ENCODE results near the gene ASPHD2. TPM values are rescaled to one million over a fixed set of nuclear protein-coding genes. Genes with fewer than 3 reads are reported as not detected.
A peak's percentile ranks its signal among the peaks of the same experiment; 100 is the strongest.

Gene ASPHD2
- total RNA-seq, 1 donor from 2014 or later, result 7.3 TPM

DNA sequence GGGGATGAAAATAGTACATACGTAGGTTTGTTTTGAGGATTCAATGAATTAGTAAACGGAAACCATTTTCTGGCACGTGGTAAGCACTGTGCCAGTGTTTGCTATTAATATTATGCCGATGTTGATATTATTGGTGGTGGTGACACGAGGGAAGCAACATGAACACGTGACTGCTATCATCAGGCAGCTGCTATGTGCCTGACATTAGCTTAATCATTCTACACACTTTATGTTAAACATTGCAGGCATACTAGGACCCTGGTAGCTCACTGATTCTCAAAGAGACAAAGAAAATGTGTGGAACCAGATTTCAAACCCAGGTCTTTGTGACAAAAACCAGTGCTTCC lies 55.3 kb downstream of the ASPHD2 start:
- peak overlapping the region; percentile 94 for H3K4me3 ChIP-seq (ENCODE audit: low read depth, low read length)
- TF ChIP-seq CTCF (conservative IDR thresholded peaks at IDR 0.05; ENCODE audit: low read depth, low read length), result no peak
- DNase-seq (ENCODE audit: low read depth), result no peak

DNA sequence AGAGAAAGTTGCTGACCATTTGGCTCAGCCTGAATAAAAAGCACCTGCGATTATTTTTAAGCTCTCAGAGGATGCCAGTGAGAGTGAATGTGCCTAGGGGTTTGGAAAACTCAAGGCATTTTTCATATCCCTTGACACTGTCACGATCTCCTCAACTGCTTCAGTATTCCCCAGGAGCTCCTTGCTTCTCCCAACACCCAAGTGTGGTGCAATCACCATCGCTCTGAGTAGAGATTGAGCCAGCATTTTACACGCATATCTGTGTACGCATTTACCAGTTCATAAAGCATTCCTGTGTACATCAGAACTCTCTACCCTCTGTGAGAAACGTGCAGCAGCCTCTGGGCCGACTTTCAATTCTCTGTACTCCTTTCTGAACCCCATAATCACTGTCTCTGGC lies 56.0 kb downstream of the ASPHD2 start:
- DNase-seq (ENCODE audit: low read depth), result no peak
- TF ChIP-seq CTCF (conservative IDR thresholded peaks at IDR 0.05; ENCODE audit: low read depth, low read length), result no peak
- H3K4me3 ChIP-seq (ENCODE audit: low read depth, low read length), result peak overlapping the region; percentile 94

- no peak overlapping the region for H3K4me3 ChIP-seq (ENCODE audit: low read depth, low read length)
- no peak for TF ChIP-seq CTCF (conservative IDR thresholded peaks at IDR 0.05; ENCODE audit: low read depth, low read length)
- DNase-seq (ENCODE audit: low read depth), result no peak
Measured at GRCh38 chr22:26485806-26486390, 56.8 kb downstream of the ASPHD2 start.

GRCh38 chr22:26486394-26486793 lies 57.3 kb downstream of the ASPHD2 start:
- TF ChIP-seq CTCF (conservative IDR thresholded peaks at IDR 0.05; ENCODE audit: low read depth, low read length), result no peak
- DNase-seq (ENCODE audit: low read depth), result no peak
- no peak overlapping the region for H3K4me3 ChIP-seq (ENCODE audit: low read depth, low read length)

- TF ChIP-seq CTCF (conservative IDR thresholded peaks at IDR 0.05; ENCODE audit: low read depth, low read length), result no peak
- DNase-seq (ENCODE audit: low read depth), result no peak
Measured at GRCh38 chr22:26487996-26488395, 58.9 kb downstream of the ASPHD2 start.

DNA sequence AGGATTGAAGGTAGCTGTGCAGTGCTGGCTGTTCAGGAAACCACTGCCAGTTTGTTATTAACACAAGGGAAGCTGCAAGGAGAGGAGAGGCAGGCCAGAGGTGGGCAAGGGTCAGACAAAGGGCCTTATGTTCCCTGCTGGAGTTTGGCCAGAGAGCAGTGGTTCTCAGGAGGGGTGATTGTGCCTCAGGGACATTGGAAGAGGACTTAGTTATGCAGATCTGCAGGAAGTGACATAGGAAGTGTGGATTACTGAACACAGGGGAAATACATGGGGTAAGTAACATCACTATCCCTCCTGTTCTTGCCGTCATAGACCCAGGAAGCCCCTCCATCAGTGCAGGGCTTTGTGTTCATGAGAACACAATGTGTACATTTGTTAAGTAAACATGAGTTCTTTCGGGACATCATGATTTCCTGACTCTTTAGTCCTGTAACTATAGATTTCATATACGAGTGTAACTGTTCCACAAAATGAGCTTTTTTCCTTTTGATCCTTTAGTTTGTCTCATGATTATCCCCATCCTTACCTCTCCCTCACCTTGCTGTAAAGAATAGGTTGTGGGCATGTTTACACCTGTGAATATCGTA lies 60.5 kb downstream of the ASPHD2 start:
- no peak overlapping the region for H3K4me3 ChIP-seq (ENCODE audit: low read depth, low read length)
- no peak for DNase-seq (ENCODE audit: low read depth)
- no peak for TF ChIP-seq CTCF (conservative IDR thresholded peaks at IDR 0.05; ENCODE audit: low read depth, low read length)

More at GRCh38 chr22:26487996-26488395, 58.9 kb downstream of the ASPHD2 start:
- no peak overlapping the region for H3K4me3 ChIP-seq (ENCODE audit: low read depth, low read length)

- H3K4me3 ChIP-seq (ENCODE audit: low read depth, low read length), result no peak overlapping the region
- no peak for TF ChIP-seq CTCF (conservative IDR thresholded peaks at IDR 0.05; ENCODE audit: low read depth, low read length)
- no peak for DNase-seq (ENCODE audit: low read depth)
Measured at GRCh38 chr22:26492220-26492619, 63.2 kb downstream of the ASPHD2 start.
